HG03108 (cell line): ENCODE measurements around the gene ICAM1.

Experiments
- ATAC-seq: cut with Tn5 transposase; IDR thresholded peaks from one replicate; pipeline ENCODE4 v1.9.1; 2021; ENCODE audit warnings: moderate library complexity; ENCODE audit not compliant: unreplicated experiment

ICAM1 gene

GRCh38 chr19:10321417-10321797 is 50.5 kb downstream of the ICAM1 start:
- ATAC-seq, result no peak

GRCh38 chr19:10321874-10322835 is 51.2 kb downstream of the ICAM1 start:
- no peak for ATAC-seq

DNA sequence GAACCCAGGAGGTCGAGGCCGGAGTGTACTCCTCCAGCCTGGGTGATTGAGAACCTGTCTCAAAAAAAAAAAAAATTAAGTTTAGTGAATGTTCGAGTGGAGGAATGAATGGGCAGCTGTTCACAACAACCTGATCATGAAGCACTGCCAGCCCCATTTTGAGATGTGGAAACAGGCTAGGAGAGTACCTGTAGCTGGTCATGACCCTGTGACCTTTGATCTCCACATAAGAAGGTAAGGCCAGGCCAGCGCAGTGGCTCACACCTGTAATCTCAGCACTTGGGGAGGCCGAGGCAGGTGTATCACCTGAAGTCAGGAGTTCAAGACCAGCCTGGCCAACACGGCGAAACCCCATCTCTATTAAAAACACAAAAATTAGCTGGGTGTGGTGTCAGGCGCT is 54.8 kb downstream of the ICAM1 start:
- ATAC-seq, result no peak

DNA sequence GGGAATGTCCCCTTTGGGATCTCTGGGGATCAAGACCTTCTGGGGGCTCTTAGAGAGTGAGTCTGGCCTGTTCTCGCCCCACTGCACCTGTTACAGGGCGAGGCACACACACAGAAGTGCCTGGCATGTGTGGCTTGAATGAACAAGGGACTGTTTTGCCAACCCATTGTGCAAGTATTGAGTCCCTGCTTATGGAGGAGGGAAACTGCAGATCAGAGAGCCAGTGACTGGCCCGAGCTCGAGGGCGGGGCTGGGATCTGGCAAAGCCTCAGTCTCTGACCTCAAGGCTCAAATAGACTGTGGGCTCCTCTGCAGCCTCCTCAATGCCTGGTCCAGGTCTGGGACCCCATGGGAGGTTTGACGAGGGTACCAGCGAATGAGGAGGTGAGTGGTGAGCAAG is 56.9 kb downstream of the ICAM1 start:
- ATAC-seq, result no peak

DNA sequence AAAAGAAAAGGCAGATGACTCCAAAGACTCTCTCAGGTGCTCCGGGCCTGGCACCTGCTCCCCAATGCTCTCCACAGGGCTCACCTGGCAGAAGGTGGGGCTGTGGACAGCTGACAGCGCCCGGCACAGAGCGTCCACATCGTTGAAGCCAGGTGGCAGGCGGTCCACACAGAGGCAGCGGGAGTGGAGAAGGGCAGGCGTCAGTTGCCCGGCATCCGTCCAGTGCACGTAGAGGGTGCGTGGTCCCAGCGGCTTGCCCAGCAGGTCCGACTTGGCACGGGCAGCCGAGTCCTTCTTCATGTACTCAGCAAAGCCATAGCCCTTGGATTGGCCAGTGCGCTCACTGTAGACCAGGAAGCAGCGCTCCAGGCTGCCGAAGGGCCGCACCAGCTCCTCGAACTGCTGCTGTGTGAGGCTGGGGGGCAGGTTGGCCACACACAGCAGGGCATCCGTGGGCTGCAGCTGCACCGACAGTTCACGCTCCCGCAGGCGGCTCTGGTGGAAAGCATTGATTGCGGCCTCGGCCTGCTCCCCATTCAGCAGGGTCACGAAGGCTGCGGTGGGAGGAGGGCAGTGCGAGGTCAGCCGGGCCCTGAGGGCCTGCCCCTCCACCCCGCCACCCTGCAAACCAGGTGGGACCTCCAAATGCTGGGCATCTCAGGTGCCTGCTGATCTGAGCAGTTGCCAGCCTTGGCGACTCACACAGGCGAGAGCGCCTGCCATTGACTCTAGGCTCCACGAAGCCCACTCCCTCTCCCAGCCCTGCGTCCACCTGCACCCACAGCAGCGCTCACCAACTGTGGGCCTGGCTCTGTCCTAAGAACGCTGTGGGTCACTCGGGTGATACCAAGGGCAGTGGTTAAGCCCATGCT is 57.9 kb downstream of the ICAM1 start:
- ATAC-seq, result no peak

DNA sequence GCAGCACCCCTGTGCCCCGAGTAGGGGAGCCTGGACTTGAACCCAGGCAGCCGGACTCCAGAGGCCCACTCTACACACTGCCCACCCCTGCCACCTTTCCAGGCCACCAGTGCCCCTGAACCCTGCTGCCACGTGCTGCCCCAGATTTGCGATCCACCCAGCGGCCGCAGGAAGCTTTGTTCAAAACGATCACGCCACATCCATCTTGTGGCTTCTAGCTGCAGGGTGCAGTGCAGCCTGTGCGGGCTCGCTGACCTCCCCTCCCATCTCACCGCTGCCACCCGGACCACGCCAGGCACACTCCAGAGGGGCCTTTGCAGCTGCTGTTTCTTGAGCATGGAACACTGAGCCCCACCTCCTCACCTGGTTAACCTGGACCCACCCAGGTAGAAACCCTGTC is 58.6 kb downstream of the ICAM1 start:
- ATAC-seq, result no peak

GRCh38 chr19:10332158-10332964 is 61.4 kb downstream of the ICAM1 start:
- ATAC-seq, result no peak

GRCh38 chr19:10332965-10333757 is 62.2 kb downstream of the ICAM1 start, which contains the start of gene RAVER1:
TSS of gene RAVER1 (minus strand) at chr19:10333529. CDS start at chr19:10333507, 22 bp downstream.
- ATAC-seq, result peak; percentile 81

DNA sequence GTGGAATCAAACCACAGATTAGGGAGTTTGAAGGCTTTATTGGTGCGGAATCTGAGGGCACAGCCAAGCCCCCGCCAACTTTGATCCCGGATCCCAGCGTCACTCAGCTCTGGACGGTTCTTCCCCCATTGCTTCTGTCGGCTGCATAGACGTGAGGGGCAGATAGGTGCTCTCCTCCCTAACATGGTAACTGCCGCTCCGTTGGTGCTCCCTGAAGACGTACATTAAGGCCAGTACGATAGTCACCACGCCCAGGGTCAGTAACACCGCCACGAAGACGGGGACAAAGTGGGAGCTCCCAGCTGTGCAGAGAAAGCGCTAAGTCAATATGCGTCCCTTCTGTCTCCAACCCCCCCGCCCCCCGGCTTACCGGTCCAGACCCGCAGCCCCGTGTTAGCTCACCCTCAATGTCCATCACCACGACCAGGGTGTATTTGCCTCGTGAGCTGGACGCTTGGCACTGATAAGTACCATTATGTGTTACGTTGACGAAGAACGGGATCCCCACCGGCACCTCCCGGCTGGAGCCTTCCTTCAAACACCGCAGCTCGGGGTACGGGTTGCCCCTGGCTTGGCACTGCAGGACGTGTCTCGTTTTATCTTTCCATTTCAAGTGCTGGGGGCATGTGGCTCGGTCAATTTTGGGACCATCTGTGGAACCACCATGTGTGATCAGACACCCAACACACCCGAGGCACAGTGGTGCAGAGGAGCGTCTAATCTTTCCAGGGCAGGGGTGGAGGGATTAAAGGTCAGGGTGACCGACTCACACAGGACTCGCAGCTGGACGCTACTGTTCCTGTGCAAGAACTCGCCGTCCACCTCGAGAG is 63.1 kb downstream of the ICAM1 start:
- ATAC-seq, result no peak

- ATAC-seq, result no peak
Measured at GRCh38 chr19:10334588-10335351, 63.9 kb downstream of the ICAM1 start.

DNA sequence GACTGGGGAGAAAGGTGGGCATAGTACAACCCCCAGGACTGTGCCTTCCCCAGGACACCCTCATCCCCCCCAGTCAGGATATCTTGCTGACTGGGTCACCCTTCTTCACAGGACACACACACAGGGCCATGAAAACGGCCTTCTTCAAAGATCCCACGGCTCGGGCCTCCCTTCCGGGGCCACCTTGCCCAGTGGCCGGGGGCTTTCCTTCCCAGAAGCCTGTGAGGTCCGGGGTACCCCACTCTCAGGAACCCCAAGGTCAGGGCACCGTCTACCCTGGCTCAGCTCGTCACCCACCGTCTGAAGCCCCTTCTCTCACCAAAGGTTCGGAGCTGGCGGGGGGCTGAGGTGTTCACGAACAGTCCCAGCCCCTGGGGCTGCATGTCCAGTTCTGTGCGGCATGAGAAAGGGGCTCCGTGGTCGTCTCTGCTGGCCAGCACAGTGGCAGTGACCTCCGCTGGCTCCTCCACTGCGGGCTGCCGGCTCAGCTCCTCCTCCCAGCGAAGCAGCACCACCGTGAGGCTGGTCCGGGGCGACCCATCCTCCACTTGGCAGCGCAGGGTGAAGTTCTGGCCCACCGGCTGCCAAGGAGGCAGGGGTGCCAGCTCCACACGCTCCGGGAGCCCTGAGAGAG is 64.5 kb downstream of the ICAM1 start:
- ATAC-seq, result no peak
